PFSK-1 (cell line): ENCODE measurements around the gene ENO2.

Experiments used
- FOXP2 ChIP-seq: optimal IDR thresholded peaks from 2 replicates; pipeline ENCODE3; 2011; ENCODE audit warnings: borderline replicate concordance, control low read depth, inconsistent platforms; ENCODE audit not compliant: insufficient read depth; ENCODE audit errors: extremely low read length, extremely low read depth
- POLR2AphosphoS5 ChIP-seq: IDR thresholded peaks from 2 replicates; pipeline ENCODE4 v1.6.1; 2012; ENCODE audit warnings: low read depth, mild to moderate bottlenecking, control low read depth, low read length, moderate library complexity
- REST ChIP-seq, 2 experiments: IDR thresholded peaks; 2 replicates each; pipeline versions ENCODE4 v1.6.1 to v1.8.0; 2011 to 2012; ENCODE audit warnings: low read depth in 2 of 2, low read length in 2 of 2, control low read depth in 1 of 2, inconsistent platforms in 1 of 2, mild to moderate bottlenecking in 1 of 2, moderate library complexity in 1 of 2; ENCODE audit not compliant: insufficient read depth in 1 of 2
- SIN3A ChIP-seq: IDR thresholded peaks from 2 replicates; pipeline ENCODE4 v1.6.1; 2012; ENCODE audit warnings: mild to moderate bottlenecking, low read length, moderate library complexity, borderline replicate concordance; ENCODE audit not compliant: insufficient read depth
- TAF1 ChIP-seq: IDR thresholded peaks from 2 replicates; pipeline ENCODE4 v1.6.1; 2012; ENCODE audit warnings: low read length, control low read depth, borderline replicate concordance; ENCODE audit not compliant: insufficient read depth

Gene ENO2

GRCh38 chr12:6941267-6941666 is 26.9 kb downstream of the ENO2 start:
- TF ChIP-seq POLR2AphosphoS5 (no peak), SIN3A (no peak), TAF1 (no peak), REST (IDR thresholded peaks at IDR 0.05; ENCODE audit: insufficient read depth in 1 of 2, low read depth in 2 of 2, low read length in 2 of 2) (no peak), FOXP2 (no peak)

GRCh38 chr12:6941782-6942181 is 27.4 kb downstream of the ENO2 start:
- TF ChIP-seq FOXP2 (no peak), SIN3A (no peak), REST (IDR thresholded peaks at IDR 0.05; ENCODE audit: insufficient read depth in 1 of 2, low read depth in 2 of 2, low read length in 2 of 2) (no peak), TAF1 (no peak), POLR2AphosphoS5 (no peak)

- TF ChIP-seq REST (IDR thresholded peaks at IDR 0.05; ENCODE audit: insufficient read depth in 1 of 2, low read depth in 2 of 2, low read length in 2 of 2) (no peak), SIN3A (no peak), TAF1 (no peak), POLR2AphosphoS5 (no peak), FOXP2 (no peak)
Observed at GRCh38 chr12:6942331-6942665, 27.9 kb downstream of the ENO2 start.

- no peak for TF ChIP-seq POLR2AphosphoS5
- no peak for TF ChIP-seq REST (IDR thresholded peaks at IDR 0.05; ENCODE audit: insufficient read depth in 1 of 2, low read depth in 2 of 2, low read length in 2 of 2)
- no peak for TF ChIP-seq SIN3A
- no peak for TF ChIP-seq TAF1
- no peak for TF ChIP-seq FOXP2
Observed at GRCh38 chr12:6943389-6943721, 29.0 kb downstream of the ENO2 start.

- TF ChIP-seq FOXP2 (no peak), TAF1 (peak; percentile 72; the same call in 1 of the 2 replicates), SIN3A (peak; percentile 100), REST (IDR thresholded peaks at IDR 0.05; ENCODE audit: insufficient read depth in 1 of 2, low read depth in 2 of 2, low read length in 2 of 2) (peak in 1 of 2 experiments; percentile 62; a peak in 2 of 4 replicates), POLR2AphosphoS5 (peak; percentile 100)
Observed at GRCh38 chr12:6943722-6944380, 29.5 kb downstream of the ENO2 start, which contains the start of the genes C12orf57 and RNU7-1. TSS of gene C12orf57 (plus strand) at chr12:6944022. CDS start at chr12:6944122, 100 bp downstream. TSS of gene RNU7-1 (plus strand) at chr12:6943816.
